Endothelial cell of umbilical vein (primary cell): ENCODE results near the gene IFNGR1. TPM values are rescaled to one million over a fixed set of nuclear protein-coding genes. Genes with fewer than 3 reads are reported as not detected.

Experiments
- BruUV-seq: library from RNA; stranded (reverse); fragments of 400-500 nt; replicated peaks from 2 replicates; lab custom pipeline; 2021; lab: Mats Ljungman, UMichigan
- CTCF ChIA-PET: fragments of 300-600, 350-600 bp; sonication (Branson Sonifier 250); formaldehyde crosslinking; loops from one replicate; lab custom pipeline; 2021; ENCODE audit warnings: antibody characterized with exemption, inconsistent platforms; lab: Charles Lee
- POLR2A ChIA-PET: fragments of 300-600, 350-600 bp; sonication (Branson Sonifier 250); formaldehyde crosslinking; loops from one replicate; lab custom pipeline; 2021; ENCODE audit warnings: antibody characterized with exemption, inconsistent platforms; lab: Charles Lee
- DNase-seq: peaks from one replicate; pipeline ENCODE4 v3.0.0-alpha.2; 2011; ENCODE audit warnings: low read depth, low spot score
- FAIRE-seq: peaks from 2 replicates; lab custom pipeline; 2011; peaks lifted over from hg19 to GRCh38; lab: Jason Lieb, UNC
- H2AFZ ChIP-seq: 2 replicates; pipeline ENCODE4 v1.6.0; 2012; ENCODE audit warnings: low read depth, low read length, control low read depth, inconsistent platforms
- H3K27ac ChIP-seq: 2 replicates; pipeline ENCODE4 v1.5.1; 2011; ENCODE audit warnings: low read depth, mild to moderate bottlenecking, control low read depth, low read length, moderate library complexity; ENCODE audit not compliant: insufficient read depth
- H3K27me3 ChIP-seq, 2 experiments: 2 replicates each; pipeline versions ENCODE4 v1.6.0 to v1.6.1; 2011; ENCODE audit warnings: low read length in 2 of 2, mixed read lengths in 1 of 2; ENCODE audit not compliant: control insufficient read depth in 2 of 2, insufficient read depth in 2 of 2
- H3K36me3 ChIP-seq, 2 experiments: 2 replicates in 1 of 2; 3 replicates in 1 of 2; pipeline ENCODE4 v1.5.1; 2011; ENCODE audit warnings: low read length in 2 of 2, mild to moderate bottlenecking in 1 of 2, moderate library complexity in 1 of 2; ENCODE audit not compliant: control insufficient read depth in 2 of 2, insufficient read depth in 2 of 2; ENCODE audit errors: extremely low read depth in 1 of 2
- H3K4me1 ChIP-seq: 3 replicates; pipeline ENCODE4 v1.5.1; 2011; ENCODE audit warnings: mild to moderate bottlenecking, low read length; ENCODE audit not compliant: control insufficient read depth, insufficient read depth; ENCODE audit errors: extremely low read depth
- H3K4me2 ChIP-seq: 2 replicates; pipeline ENCODE4 v1.6.1; 2011; ENCODE audit warnings: low read length, control low read depth, mixed read lengths; ENCODE audit not compliant: insufficient read depth
- H3K4me3 ChIP-seq, 3 experiments: fragments of 200-600 bp in 1 of 3; sonication (generic), shearing (Covaris generic) in 1 of 3; replicated peaks in 1 of 3; 2 replicates each; pipeline ENCODE4 v1.5.1; 2011 to 2016; ENCODE audit warnings: control low read depth in 3 of 3, low read length in 3 of 3, mild to moderate bottlenecking in 2 of 3, inconsistent platforms in 1 of 3, low read depth in 1 of 3, moderate library complexity in 1 of 3; ENCODE audit not compliant: insufficient read depth in 1 of 3
- H3K79me2 ChIP-seq: 2 replicates; pipeline ENCODE4 v1.6.0; 2012; ENCODE audit warnings: low read length, inconsistent platforms; ENCODE audit not compliant: control insufficient read depth, insufficient read depth
- H3K9ac ChIP-seq: replicated peaks from 2 replicates; pipeline ENCODE3; 2011; ENCODE audit warnings: low read length, control low read depth; ENCODE audit not compliant: insufficient read depth; ENCODE audit errors: extremely low read depth
- H3K9me1 ChIP-seq: replicated peaks from 3 replicates; pipeline ENCODE4 v1.6.0; 2011; ENCODE audit warnings: mild to moderate bottlenecking, low read length; ENCODE audit not compliant: control insufficient read depth, insufficient read depth; ENCODE audit errors: extremely low read depth
- H3K9me3 ChIP-seq: replicated peaks from 2 replicates; pipeline ENCODE4 v1.5.1; 2012; ENCODE audit warnings: low read length, inconsistent platforms; ENCODE audit not compliant: control insufficient read depth, insufficient read depth
- H4K20me1 ChIP-seq: replicated peaks from 2 replicates; pipeline ENCODE3; 2011; ENCODE audit warnings: mild to moderate bottlenecking, low read length; ENCODE audit not compliant: control insufficient read depth, insufficient read depth; ENCODE audit errors: extremely low read depth
- CTCF ChIP-seq, 2 donors: IDR thresholded peaks; 1 replicate in 1 of 2; 2 replicates in 1 of 2; pipeline ENCODE4 v1.5.1; 2011; ENCODE audit warnings: low read length in 2 of 2, mild to moderate bottlenecking in 2 of 2, moderate library complexity in 2 of 2, control low read depth in 1 of 2, inconsistent platforms in 1 of 2, low read depth in 1 of 2; ENCODE audit not compliant: insufficient read depth in 1 of 2; ENCODE audit errors: extremely low read depth in 1 of 2
- EZH2 ChIP-seq: IDR thresholded peaks from 2 replicates; pipeline ENCODE4 v1.6.1; 2012; ENCODE audit warnings: borderline replicate concordance, low read depth, mild to moderate bottlenecking, moderate library complexity, low read length, inconsistent platforms; ENCODE audit not compliant: severe bottlenecking
- FOS ChIP-seq: IDR thresholded peaks from 2 replicates; pipeline ENCODE4 v1.6.1; 2011; ENCODE audit warnings: mild to moderate bottlenecking, low read length, moderate library complexity, borderline replicate concordance; ENCODE audit not compliant: insufficient read depth
- GATA2 ChIP-seq: IDR thresholded peaks from 2 replicates; pipeline ENCODE4 v1.7.0; 2011; ENCODE audit warnings: low read depth, mild to moderate bottlenecking, moderate library complexity, mixed read lengths, low read length; ENCODE audit not compliant: insufficient read length, insufficient read depth
- JUN ChIP-seq: IDR thresholded peaks from 2 replicates; pipeline ENCODE4 v1.6.1; 2011; ENCODE audit warnings: borderline replicate concordance, low read depth; ENCODE audit not compliant: insufficient read length, insufficient read depth
- MAX ChIP-seq: IDR thresholded peaks from 2 replicates; pipeline ENCODE4 v1.6.1; 2011; ENCODE audit not compliant: insufficient read depth, insufficient read length
- MYC ChIP-seq: IDR thresholded peaks from one replicate; pipeline ENCODE4 v1.6.1; 2011; ENCODE audit warnings: mild to moderate bottlenecking, low read depth, low read length
- POLR2A ChIP-seq: IDR thresholded peaks from 2 replicates; pipeline ENCODE4 v1.6.1; 2012; ENCODE audit warnings: low read depth, mild to moderate bottlenecking, control low read depth, low read length
- POLR2AphosphoS5 ChIP-seq: IDR thresholded peaks from 2 replicates; pipeline ENCODE4 v1.6.1; 2012; ENCODE audit warnings: low read depth, mild to moderate bottlenecking, control low read depth, low read length, moderate library complexity; ENCODE audit not compliant: insufficient read depth
- dilution Hi-C: fragments of 300-500 bp; cut with MboI; formaldehyde crosslinking; loops from one replicate; pipeline ENCODE4 v1.15.0; 2019; ENCODE audit warnings: low sequenced_read_pairs; ENCODE audit not compliant: extremely low pct_ligation_motif_present
- intact Hi-C: fragments of 100-400 bp; cut with micrococcal nuclease; formaldehyde crosslinking; loops from one replicate; pipeline ENCODE4 v1.10.0; 2022
- polyA plus RNA-seq, 4 experiments: library from polyadenylated mRNA; depleted of rRNA in 3 of 4; stranded (reverse) in 3 of 4; unstranded in 1 of 4; fragments of >200 nt; gene quantifications; 2 replicates each; pipeline versions ENCODE4 v1.2.1 to v1.2.3, GENCODE V29; 2011 to 2012; ENCODE audit warnings: missing spikeins in 1 of 4
- total RNA-seq: library from RNA; stranded (reverse); gene quantifications from 2 replicates; pipeline ENCODE4 v1.2.3, GENCODE V29; 2021

Gene IFNGR1
- total and polyA plus RNA-seq, 2 donors (not counting 3 experiments of a cell fraction or from before 2014, with no cell fraction given): 19.1 to 31.2 TPM

GRCh38 chr6:137182654-137183073 is 36.5 kb downstream of the IFNGR1 start:
- Histone ChIP-seq H3K4me3 (no peak overlapping the region), H3K27ac (no peak overlapping the region), H4K20me1 (no peaks in the 10 kb centered on the region), H3K4me2 (no peak overlapping the region), H3K36me3 (no peaks in the 10 kb centered on the region), H3K9ac (no peak overlapping the region), H2AFZ (no peak overlapping the region), H3K9me3 (no peaks in the 10 kb centered on the region), H3K79me2 (no peaks in the 10 kb centered on the region), H3K27me3 (no peaks in the 10 kb centered on the region), H3K4me1 (no peaks in the 10 kb centered on the region), H3K9me1 (no peaks in the 10 kb centered on the region)
- no peak for TF ChIP-seq POLR2A
- no peak for TF ChIP-seq CTCF (IDR thresholded peaks at IDR 0.05; ENCODE audit: extremely low read depth in 1 of 2, insufficient read depth in 1 of 2, low read depth in 1 of 2, low read length in 2 of 2)
- TF ChIP-seq FOS: no peak
- TF ChIP-seq MYC: no peak
- TF ChIP-seq POLR2AphosphoS5: no peak
- TF ChIP-seq GATA2: no peak
- no peak for TF ChIP-seq EZH2
- no peak for TF ChIP-seq MAX
- TF ChIP-seq JUN: no peak
- dilution Hi-C loops: no loop called here
- DNase-seq (no peak), FAIRE-seq (no peak)
- no TSS peak for BruUV-seq
- intact Hi-C loops: no loop called here
- POLR2A ChIA-PET: no interaction called here
- CTCF ChIA-PET: no interaction called here
